ENCODE results near the gene MPRIP. TPM values are rescaled to one million over a fixed set of nuclear protein-coding genes. Genes with fewer than 3 reads are reported as not detected.

MPRIP gene
- polyA plus RNA-seq, 1 donor (not counting 4 experiments of a cell fraction or from before 2014, with no cell fraction given) = 113 TPM

GRCh38 chr17:17215575-17215974, 173.3 kb downstream of the MPRIP start:
- H3K79me2 ChIP-seq (ENCODE audit: control insufficient read depth, insufficient read depth, low read length) = no peaks in the 10 kb centered on the region
- no peaks in the 10 kb centered on the region for H3K27me3 ChIP-seq (ENCODE audit: control insufficient read depth, extremely low read depth, insufficient read depth, low read length)
- FAIRE-seq = no peak
- H3K4me1 ChIP-seq (ENCODE audit: control insufficient read depth, extremely low read depth, insufficient read depth, low read length) = no peaks in the 10 kb centered on the region
- dilution Hi-C loops (cut with MboI; ENCODE audit: extremely low pct_ligation_motif_present, low sequenced_read_pairs) = no loop called here
- H3K36me3 ChIP-seq (ENCODE audit: control insufficient read depth in 2 of 2, extremely low read depth in 1 of 2, insufficient read depth in 2 of 2, low read length in 2 of 2) = peaks cover 29 to 60% of the 10 kb centered on the region in 2 experiments
- no peak overlapping the region for H3K4me2 ChIP-seq (ENCODE audit: control insufficient read depth, extremely low read depth, insufficient read depth, low read depth, low read length)
- TF ChIP-seq CTCF (optimal IDR thresholded peaks at IDR 0.05 in 1 of 3, IDR thresholded peaks at IDR 0.05 in 1 of 3, conservative IDR thresholded peaks at IDR 0.05 in 1 of 3; ENCODE audit: extremely low read depth in 1 of 3, insufficient read depth in 2 of 3, low read length in 3 of 3) (no peak), EZH2 (IDR thresholded peaks at IDR 0.05; ENCODE audit: low read length) (no peak)
- H4K20me1 ChIP-seq (ENCODE audit: control insufficient read depth, extremely low read depth, insufficient read depth, low read length) = peaks cover under 1% of the 10 kb centered on the region
- no peaks in the 10 kb centered on the region for H3K9me1 ChIP-seq (ENCODE audit: control insufficient read depth, extremely low read depth, insufficient read depth, low read length)
- H3K4me3 ChIP-seq (ENCODE audit: control insufficient read depth in 2 of 3, extremely low read depth in 1 of 3, insufficient read depth in 2 of 3, low read depth in 1 of 3, low read length in 3 of 3) = no peak overlapping the region
- no peak for DNase-seq (ENCODE audit: low read depth, low spot score)
- H3K9ac ChIP-seq (ENCODE audit: control insufficient read depth, extremely low read depth, insufficient read depth, low read length) = no peak overlapping the region
- H3K27ac ChIP-seq (ENCODE audit: control insufficient read depth, insufficient read depth, low read length) = no peak overlapping the region
- no peak overlapping the region for H2AFZ ChIP-seq (ENCODE audit: control insufficient read depth, low read length)
- no peaks in the 10 kb centered on the region for H3K9me3 ChIP-seq (ENCODE audit: control insufficient read depth, low read depth, low read length)

GRCh38 chr17:17216236-17216635, 174.0 kb downstream of the MPRIP start:
- Histone ChIP-seq H3K27ac (ENCODE audit: control insufficient read depth, insufficient read depth, low read length) (no peak overlapping the region), H4K20me1 (ENCODE audit: control insufficient read depth, extremely low read depth, insufficient read depth, low read length) (peaks cover 2% of the 10 kb centered on the region), H3K4me2 (ENCODE audit: control insufficient read depth, extremely low read depth, insufficient read depth, low read depth, low read length) (no peak overlapping the region), H3K4me1 (ENCODE audit: control insufficient read depth, extremely low read depth, insufficient read depth, low read length) (no peaks in the 10 kb centered on the region), H3K9me1 (ENCODE audit: control insufficient read depth, extremely low read depth, insufficient read depth, low read length) (no peaks in the 10 kb centered on the region), H3K36me3 (ENCODE audit: control insufficient read depth in 2 of 2, extremely low read depth in 1 of 2, insufficient read depth in 2 of 2, low read length in 2 of 2) (peaks cover 28 to 59% of the 10 kb centered on the region in 2 experiments), H3K4me3 (ENCODE audit: control insufficient read depth in 2 of 3, extremely low read depth in 1 of 3, insufficient read depth in 2 of 3, low read depth in 1 of 3, low read length in 3 of 3) (no peak overlapping the region), H2AFZ (ENCODE audit: control insufficient read depth, low read length) (no peak overlapping the region), H3K9me3 (ENCODE audit: control insufficient read depth, low read depth, low read length) (no peaks in the 10 kb centered on the region), H3K9ac (ENCODE audit: control insufficient read depth, extremely low read depth, insufficient read depth, low read length) (no peak overlapping the region), H3K79me2 (ENCODE audit: control insufficient read depth, insufficient read depth, low read length) (no peaks in the 10 kb centered on the region), H3K27me3 (ENCODE audit: control insufficient read depth, extremely low read depth, insufficient read depth, low read length) (no peaks in the 10 kb centered on the region)
- no peak for TF ChIP-seq CTCF (optimal IDR thresholded peaks at IDR 0.05 in 1 of 3, IDR thresholded peaks at IDR 0.05 in 1 of 3, conservative IDR thresholded peaks at IDR 0.05 in 1 of 3; ENCODE audit: extremely low read depth in 1 of 3, insufficient read depth in 2 of 3, low read length in 3 of 3)
- no peak for TF ChIP-seq EZH2 (IDR thresholded peaks at IDR 0.05; ENCODE audit: low read length)
- FAIRE-seq (no peak), DNase-seq (ENCODE audit: low read depth, low spot score) (no peak)
- dilution Hi-C loops (cut with MboI; ENCODE audit: extremely low pct_ligation_motif_present, low sequenced_read_pairs) = no loop called here
